Body of pancreas (tissue), 4 donors: ENCODE data around the gene DENND4B.

Source experiments
- POLR2A ChIP-seq, 3 donors: fragments of 450-650 bp; IDR thresholded peaks; one replicate each; pipeline ENCODE4 v1.6.1; 2016; ENCODE audit warnings: antibody characterized with exemption in 3 of 3, mild to moderate bottlenecking in 2 of 3
- TF ChIP-seq, protein P1 (sequence below), 7 experiments: fragments of 450-650 bp in 4 of 7; fragments of 200-600 bp in 3 of 7; sonication (generic) in 3 of 7; IDR thresholded peaks; one replicate each; pipeline ENCODE4 v1.5.1; 2016 to 2019; ENCODE audit warnings: antibody characterized with exemption in 7 of 7

DNA sequence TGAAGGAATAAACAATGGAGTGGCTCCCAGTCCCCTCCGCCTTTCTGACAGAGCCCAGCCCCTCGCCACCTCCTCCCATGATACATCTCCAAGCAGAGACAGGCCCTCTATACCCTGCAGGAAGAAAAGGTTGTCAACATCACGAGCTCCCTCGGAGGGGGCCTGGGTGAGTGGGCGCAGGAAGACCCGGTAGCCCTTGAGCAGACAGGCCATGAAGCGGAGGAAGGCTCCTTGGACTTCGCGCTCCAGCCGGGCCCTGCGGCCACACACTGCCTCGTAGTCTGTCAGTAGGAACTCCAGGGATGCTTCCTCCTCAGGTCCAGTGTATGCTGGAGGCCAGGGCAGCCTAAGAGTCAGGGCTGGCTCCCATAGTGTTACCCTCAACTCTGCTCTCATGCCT lies 7.0 kb downstream of the DENND4B start:
- TF ChIP-seq, protein P1, sequence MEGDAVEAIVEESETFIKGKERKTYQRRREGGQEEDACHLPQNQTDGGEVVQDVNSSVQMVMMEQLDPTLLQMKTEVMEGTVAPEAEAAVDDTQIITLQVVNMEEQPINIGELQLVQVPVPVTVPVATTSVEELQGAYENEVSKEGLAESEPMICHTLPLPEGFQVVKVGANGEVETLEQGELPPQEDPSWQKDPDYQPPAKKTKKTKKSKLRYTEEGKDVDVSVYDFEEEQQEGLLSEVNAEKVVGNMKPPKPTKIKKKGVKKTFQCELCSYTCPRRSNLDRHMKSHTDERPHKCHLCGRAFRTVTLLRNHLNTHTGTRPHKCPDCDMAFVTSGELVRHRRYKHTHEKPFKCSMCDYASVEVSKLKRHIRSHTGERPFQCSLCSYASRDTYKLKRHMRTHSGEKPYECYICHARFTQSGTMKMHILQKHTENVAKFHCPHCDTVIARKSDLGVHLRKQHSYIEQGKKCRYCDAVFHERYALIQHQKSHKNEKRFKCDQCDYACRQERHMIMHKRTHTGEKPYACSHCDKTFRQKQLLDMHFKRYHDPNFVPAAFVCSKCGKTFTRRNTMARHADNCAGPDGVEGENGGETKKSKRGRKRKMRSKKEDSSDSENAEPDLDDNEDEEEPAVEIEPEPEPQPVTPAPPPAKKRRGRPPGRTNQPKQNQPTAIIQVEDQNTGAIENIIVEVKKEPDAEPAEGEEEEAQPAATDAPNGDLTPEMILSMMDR (IDR thresholded peaks at IDR 0.05): no peak
- no peak for TF ChIP-seq POLR2A (IDR thresholded peaks at IDR 0.05)
